ENCODE measurements around the gene PNKP. TPM values are rescaled to one million over a fixed set of nuclear protein-coding genes. Genes with fewer than 3 reads are reported as not detected.

PNKP gene
- total and polyA plus RNA-seq, 9 of the 15 experiments (the other 6 are each of a cell fraction or from before 2014, with no cell fraction given): 2.8 to 85.4 (median 25.3) TPM

DNA sequence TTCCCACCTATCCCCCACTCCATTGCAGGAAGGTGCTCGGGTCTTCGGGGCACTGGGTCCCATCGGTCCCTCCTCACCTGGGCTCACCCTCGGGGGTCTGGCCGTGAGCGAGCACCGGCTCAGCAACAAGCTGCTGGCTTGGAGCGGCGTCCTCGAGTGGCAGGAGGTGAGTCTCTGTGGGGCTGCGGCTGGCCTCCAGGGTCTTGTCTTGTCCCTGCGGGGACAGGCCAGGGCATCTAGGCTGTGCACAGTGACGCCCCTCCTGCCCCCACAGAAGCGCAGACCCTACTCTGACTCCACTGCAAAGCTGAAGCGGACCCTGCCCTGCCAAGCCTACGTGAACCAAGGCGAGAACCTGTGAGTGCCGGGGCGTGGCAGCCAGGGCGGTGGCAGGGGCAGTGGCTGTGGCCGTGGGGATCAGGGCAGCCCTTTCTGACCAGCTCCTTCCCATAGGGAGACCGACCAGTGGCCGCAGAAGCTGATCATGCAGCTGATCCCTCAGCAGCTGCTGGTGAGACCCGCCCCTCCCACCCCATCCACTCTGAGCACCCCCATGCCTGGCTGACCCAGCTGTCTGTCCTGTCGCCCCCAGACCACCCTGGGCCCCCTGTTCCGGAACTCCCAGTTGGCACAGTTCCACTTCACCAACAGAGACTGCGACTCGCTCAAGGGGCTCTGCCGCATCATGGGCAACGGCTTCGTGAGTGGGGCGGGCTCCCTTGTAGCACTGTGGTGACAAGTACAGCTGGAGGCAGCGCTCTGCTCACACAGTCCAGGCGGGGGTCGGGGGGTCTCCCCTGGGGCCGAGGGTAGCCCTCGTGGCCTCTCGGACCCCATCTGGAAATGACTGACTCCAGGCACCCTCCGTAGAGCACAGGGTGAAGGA lies 12.8 kb downstream of the PNKP start:
- peaks cover 8% of the 10 kb centered on the region for H3K9me1 ChIP-seq (ENCODE audit: control insufficient read depth, insufficient read depth, low read length)
- no peaks in the 10 kb centered on the region for H3K27me3 ChIP-seq (ENCODE audit: control insufficient read depth in 2 of 2, insufficient read depth in 2 of 2, low read length in 2 of 2)
- peaks cover 17 to 77% of the 10 kb centered on the region in 2 experiments for H3K4me1 ChIP-seq (replicated peaks in 1 of 2; ENCODE audit: control insufficient read depth in 2 of 2, insufficient read depth in 2 of 2, low read length in 2 of 2)
- CTCF ChIA-PET (ENCODE audit: low intra/inter-chr PET ratio): no interaction called here
- peaks cover 44% of the 10 kb centered on the region for H3K79me2 ChIP-seq (ENCODE audit: control insufficient read depth, insufficient read depth, low read length)
- H3K9ac ChIP-seq (ENCODE audit: insufficient read depth in 1 of 2, low read depth in 2 of 2, low read length in 2 of 2): peak overlapping the region in 1 of 2 experiments; percentile 73; a peak in 1 of 4 replicates
- H3K36me3 ChIP-seq (ENCODE audit: control insufficient read depth, insufficient read depth, low read length): peaks cover 69% of the 10 kb centered on the region
- DNase-seq (ENCODE audit: extremely low read depth in 1 of 4, low spot score in 3 of 4) (no peak), FAIRE-seq (no peak), ATAC-seq (no peak)
- no peak overlapping the region for H3K27ac ChIP-seq (ENCODE audit: extremely low read depth, low read depth, low read length)
- TF ChIP-seq HMGN3 (IDR thresholded peaks at IDR 0.05; ENCODE audit: borderline replicate concordance, extremely low read depth, insufficient read length, low read depth, low read length): peak; percentile 4
- TF ChIP-seq TAF15 (IDR thresholded peaks at IDR 0.05; ENCODE audit: low read depth, low read length): 0 out of 2 replicates have a peak, but pooled peaks have one; percentile 30
- peak; percentile 37; the same call in 1 of the 2 replicates for TF ChIP-seq RBFOX2 (IDR thresholded peaks at IDR 0.05; ENCODE audit: low read depth, low read length)
- TF ChIP-seq POLR2G (IDR thresholded peaks at IDR 0.05; ENCODE audit: low read depth, low read length): peak; percentile 65
- TF ChIP-seq, protein P1, sequence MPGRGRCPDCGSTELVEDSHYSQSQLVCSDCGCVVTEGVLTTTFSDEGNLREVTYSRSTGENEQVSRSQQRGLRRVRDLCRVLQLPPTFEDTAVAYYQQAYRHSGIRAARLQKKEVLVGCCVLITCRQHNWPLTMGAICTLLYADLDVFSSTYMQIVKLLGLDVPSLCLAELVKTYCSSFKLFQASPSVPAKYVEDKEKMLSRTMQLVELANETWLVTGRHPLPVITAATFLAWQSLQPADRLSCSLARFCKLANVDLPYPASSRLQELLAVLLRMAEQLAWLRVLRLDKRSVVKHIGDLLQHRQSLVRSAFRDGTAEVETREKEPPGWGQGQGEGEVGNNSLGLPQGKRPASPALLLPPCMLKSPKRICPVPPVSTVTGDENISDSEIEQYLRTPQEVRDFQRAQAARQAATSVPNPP (IDR thresholded peaks at IDR 0.05; ENCODE audit: borderline replicate concordance, insufficient read depth, insufficient read length): no peak
- no peak for TF ChIP-seq HDGF (IDR thresholded peaks at IDR 0.05)
- TF ChIP-seq, protein P2, sequence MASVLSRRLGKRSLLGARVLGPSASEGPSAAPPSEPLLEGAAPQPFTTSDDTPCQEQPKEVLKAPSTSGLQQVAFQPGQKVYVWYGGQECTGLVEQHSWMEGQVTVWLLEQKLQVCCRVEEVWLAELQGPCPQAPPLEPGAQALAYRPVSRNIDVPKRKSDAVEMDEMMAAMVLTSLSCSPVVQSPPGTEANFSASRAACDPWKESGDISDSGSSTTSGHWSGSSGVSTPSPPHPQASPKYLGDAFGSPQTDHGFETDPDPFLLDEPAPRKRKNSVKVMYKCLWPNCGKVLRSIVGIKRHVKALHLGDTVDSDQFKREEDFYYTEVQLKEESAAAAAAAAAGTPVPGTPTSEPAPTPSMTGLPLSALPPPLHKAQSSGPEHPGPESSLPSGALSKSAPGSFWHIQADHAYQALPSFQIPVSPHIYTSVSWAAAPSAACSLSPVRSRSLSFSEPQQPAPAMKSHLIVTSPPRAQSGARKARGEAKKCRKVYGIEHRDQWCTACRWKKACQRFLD (CRISPR knock-in tag; IDR thresholded peaks at IDR 0.05): no peak
- TF ChIP-seq NFYB (IDR thresholded peaks at IDR 0.05; ENCODE audit: extremely low read depth, insufficient read length): no peak
- no peak for TF ChIP-seq RBM22 (IDR thresholded peaks at IDR 0.05; ENCODE audit: low read depth, low read length, poor library complexity, severe bottlenecking)
- no peak for TF ChIP-seq TOE1 (IDR thresholded peaks at IDR 0.05; ENCODE audit: borderline replicate concordance)
- no peak for TF ChIP-seq TOE1 (CRISPR knock-in tag; IDR thresholded peaks at IDR 0.05; ENCODE audit: borderline replicate concordance, low read depth)
- TF ChIP-seq KLF10 (CRISPR knock-in tag; IDR thresholded peaks at IDR 0.05): no peak
- TF ChIP-seq SIN3A (IDR thresholded peaks at IDR 0.05; ENCODE audit: borderline replicate concordance in 2 of 2, control insufficient read depth in 1 of 2, low read depth in 2 of 2, low read length in 2 of 2): no peak
- no peak for TF ChIP-seq PCBP2 (IDR thresholded peaks at IDR 0.05; ENCODE audit: low read depth, low read length, poor library complexity, severe bottlenecking)
- WGBS (ENCODE audit: insufficient coverage, low coverage, missing lambda C conversion rate): 95% methylated on average over 30 of the region's 39 CpGs
- no TSS peak for BruUV-seq (replicated peaks)
- intact Hi-C loops (cut with micrococcal nuclease): no loop called here
- no peak overlapping the region for H3K4me3 ChIP-seq
- H4K20me1 ChIP-seq (replicated peaks; ENCODE audit: control insufficient read depth, insufficient read depth, low read length): peaks cover 27% of the 10 kb centered on the region
- no peak overlapping the region for H2AFZ ChIP-seq (ENCODE audit: low read depth, low read length)
- in situ Hi-C loops (cut with MboI): no loop called here
- H3K4me2 ChIP-seq (ENCODE audit: insufficient read depth, low read length): no peak overlapping the region
- H3K9me3 ChIP-seq (replicated peaks; ENCODE audit: control insufficient read depth, insufficient read depth, low read depth, low read length): no peaks in the 10 kb centered on the region
- POLR2A ChIA-PET: interaction anchor here (0.6 to 1.7 kb wide), 6 partner anchors 8 to 507 kb away, joined by 3 to 9 read pairs (median 4); no protein-coding TSS in a partner anchor
